ENCODE results near the gene RIC1.

Gene RIC1

DNA sequence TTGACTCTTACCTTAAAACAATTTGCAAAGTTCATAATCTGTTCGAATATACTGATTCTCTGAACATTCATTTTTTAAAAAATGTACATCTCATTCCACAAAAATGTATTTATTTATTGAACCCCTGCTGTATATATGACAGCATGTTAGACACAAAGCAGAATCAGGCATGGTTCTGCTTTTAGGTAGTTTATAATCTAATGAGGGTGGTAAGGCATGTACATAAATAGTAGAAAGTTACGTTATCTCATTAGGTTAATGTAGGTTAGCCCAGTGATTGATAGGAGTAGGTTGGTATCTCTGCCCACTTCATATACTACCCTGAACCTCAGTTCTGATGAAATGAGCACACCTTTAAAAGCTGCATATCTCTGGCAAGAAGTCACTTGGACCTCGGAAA is 114.2 kb downstream of the RIC1 start:
- no peak for DNase-seq
- Histone ChIP-seq H3K4me3 (ENCODE audit: control insufficient read depth in 1 of 7, extremely low read depth in 1 of 7, insufficient read depth in 4 of 7, low read depth in 2 of 7, low read length in 6 of 7) (no peak overlapping the region), H3K9me3 (ENCODE audit: control extremely low read depth in 1 of 5, control insufficient read depth in 4 of 5, insufficient read depth in 2 of 5, low read depth in 1 of 5, low read length in 4 of 5) (peaks cover 0 to 7% (median 0%) of the 10 kb centered on the region in 5 experiments), H3K36me3 (ENCODE audit: control insufficient read depth in 4 of 4, insufficient read depth in 4 of 4, low read length in 3 of 4) (peaks cover 4 to 47% (median 30%) of the 10 kb centered on the region in 4 experiments), H3K27ac (ENCODE audit: insufficient read depth in 1 of 2, low read depth in 1 of 2, low read length in 2 of 2, poor library complexity in 1 of 2, severe bottlenecking in 2 of 2) (no peak overlapping the region), H3K27me3 (replicated peaks in 2 of 5; ENCODE audit: control insufficient read depth in 4 of 5, insufficient read depth in 5 of 5, low read length in 4 of 5) (no peaks in the 10 kb centered on the region), H3K4me1 (ENCODE audit: control extremely low read depth in 1 of 4, control insufficient read depth in 4 of 4, insufficient read depth in 4 of 4, low read length in 3 of 4) (no peaks in the 10 kb centered on the region)
- CTCF ChIA-PET: no interaction called here
- WGBS (ENCODE audit: insufficient coverage): no CpG with 5 or more reads among the region's 3 CpGs
- POLR2A ChIA-PET: interaction anchor here (0.8 kb wide), 1 partner anchor 396 kb away, joined by 3 read pairs; no protein-coding TSS in a partner anchor

DNA sequence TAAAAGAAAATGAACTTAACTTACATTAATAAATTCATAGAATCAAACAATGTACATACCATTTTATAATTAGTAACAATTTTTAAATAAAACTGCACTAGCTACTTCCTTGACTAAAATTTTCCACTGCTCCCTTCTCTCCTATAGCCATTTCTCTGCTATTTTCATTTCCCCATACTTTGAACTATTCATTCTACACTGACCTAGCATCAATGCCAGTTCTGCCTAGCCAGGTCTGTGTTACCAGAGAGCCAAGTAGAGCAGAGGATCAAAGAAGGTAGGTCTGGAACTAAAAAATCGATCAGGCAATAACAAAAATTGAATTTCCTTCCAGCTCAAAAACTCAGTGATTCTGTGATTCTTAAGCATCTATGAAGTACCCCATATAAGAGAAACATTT is 119.5 kb downstream of the RIC1 start:
- Histone ChIP-seq H3K9me3 (ENCODE audit: control extremely low read depth in 1 of 5, control insufficient read depth in 4 of 5, insufficient read depth in 2 of 5, low read depth in 1 of 5, low read length in 4 of 5) (peaks cover 0 to 10% (median 2%) of the 10 kb centered on the region in 5 experiments), H3K27ac (ENCODE audit: insufficient read depth in 1 of 2, low read depth in 1 of 2, low read length in 2 of 2, poor library complexity in 1 of 2, severe bottlenecking in 2 of 2) (no peak overlapping the region), H3K4me1 (ENCODE audit: control extremely low read depth in 1 of 4, control insufficient read depth in 4 of 4, insufficient read depth in 4 of 4, low read length in 3 of 4) (peaks cover 0 to 3% (median 0%) of the 10 kb centered on the region in 4 experiments), H3K4me3 (ENCODE audit: control insufficient read depth in 1 of 7, extremely low read depth in 1 of 7, insufficient read depth in 4 of 7, low read depth in 2 of 7, low read length in 6 of 7) (no peak overlapping the region), H3K36me3 (ENCODE audit: control insufficient read depth in 4 of 4, insufficient read depth in 4 of 4, low read length in 3 of 4) (peaks cover 16 to 44% (median 30%) of the 10 kb centered on the region in 4 experiments), H3K27me3 (replicated peaks in 2 of 5; ENCODE audit: control insufficient read depth in 4 of 5, insufficient read depth in 5 of 5, low read length in 4 of 5) (no peaks in the 10 kb centered on the region)
- no CpG with 5 or more reads among the region's 1 CpG for WGBS (ENCODE audit: insufficient coverage)
- CTCF ChIA-PET: interaction anchor here (1.3 to 1.7 kb wide), 2 partner anchors 13 to 19 kb away, joined by 3 to 5 read pairs; no protein-coding TSS in a partner anchor
- no peak for DNase-seq
- POLR2A ChIA-PET: no interaction called here

DNA sequence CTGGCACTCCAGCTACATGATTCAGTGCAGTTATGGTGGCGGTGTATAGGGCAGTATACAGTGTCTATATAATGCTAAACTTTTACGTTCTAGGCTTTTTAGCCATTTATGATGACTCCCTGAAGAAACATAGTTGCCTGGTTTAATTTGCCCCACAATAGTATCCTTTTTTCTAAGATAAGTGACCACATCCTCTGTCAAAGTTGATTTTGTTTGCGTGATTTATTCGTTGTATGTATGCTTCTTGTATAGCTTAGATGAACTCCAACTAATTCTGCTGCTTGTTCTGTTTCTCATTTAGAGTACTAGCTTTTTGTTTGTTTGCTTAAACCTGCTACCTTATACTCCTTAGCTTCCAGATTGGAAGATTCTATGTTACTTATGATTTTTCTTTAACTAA is 120.4 kb downstream of the RIC1 start:
- H3K36me3 ChIP-seq (ENCODE audit: control insufficient read depth in 4 of 4, insufficient read depth in 4 of 4, low read length in 3 of 4): peaks cover 19 to 42% (median 30%) of the 10 kb centered on the region in 4 experiments
- WGBS (ENCODE audit: insufficient coverage): no CpG with 5 or more reads among the region's 4 CpGs

DNA sequence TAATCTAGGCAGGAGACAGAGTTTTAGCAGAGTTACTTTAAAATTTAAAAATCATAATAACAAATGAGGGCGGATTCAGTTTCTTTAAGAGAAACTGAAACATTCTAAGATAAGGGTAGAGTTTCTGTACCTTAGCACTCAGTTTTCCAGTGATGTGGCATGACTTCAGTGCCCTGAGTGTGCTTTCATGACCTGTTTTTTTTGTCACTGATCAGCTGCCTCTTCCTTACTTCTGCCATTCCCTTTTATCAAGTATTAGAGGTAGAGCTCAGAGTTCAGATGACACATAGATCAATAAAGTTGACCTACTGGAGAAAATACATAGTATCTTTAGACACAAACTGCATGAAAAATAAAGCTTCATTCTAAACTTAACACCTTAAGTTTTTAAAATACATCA is 121.7 kb downstream of the RIC1 start:
- DNase-seq: no peak
- ChIA-PET CTCF (no interaction called here), POLR2A (no interaction called here)
- no peak overlapping the region for H3K4me3 ChIP-seq (ENCODE audit: control insufficient read depth in 1 of 7, extremely low read depth in 1 of 7, insufficient read depth in 4 of 7, low read depth in 2 of 7, low read length in 6 of 7)
- peaks cover 19 to 39% (median 29%) of the 10 kb centered on the region in 4 experiments for H3K36me3 ChIP-seq (ENCODE audit: control insufficient read depth in 4 of 4, insufficient read depth in 4 of 4, low read length in 3 of 4)
- no peaks in the 10 kb centered on the region for H3K27me3 ChIP-seq (replicated peaks in 2 of 5; ENCODE audit: control insufficient read depth in 4 of 5, insufficient read depth in 5 of 5, low read length in 4 of 5)
- WGBS (ENCODE audit: insufficient coverage): 100% methylated on average over 1 of the region's 1 CpG
- H3K4me1 ChIP-seq (ENCODE audit: control extremely low read depth in 1 of 4, control insufficient read depth in 4 of 4, insufficient read depth in 4 of 4, low read length in 3 of 4): peaks cover 0 to 3% (median 0%) of the 10 kb centered on the region in 4 experiments
- H3K9me3 ChIP-seq (ENCODE audit: control extremely low read depth in 1 of 5, control insufficient read depth in 4 of 5, insufficient read depth in 2 of 5, low read depth in 1 of 5, low read length in 4 of 5): peaks cover 0 to 10% (median 2%) of the 10 kb centered on the region in 5 experiments
- no peak overlapping the region for H3K27ac ChIP-seq (ENCODE audit: insufficient read depth in 1 of 2, low read depth in 1 of 2, low read length in 2 of 2, poor library complexity in 1 of 2, severe bottlenecking in 2 of 2)

More for the DNA sequence above, 120.4 kb downstream of the RIC1 start:
- peak; percentile 3 to 68 (median 48) for DNase-seq
- no peak overlapping the region for H3K4me3 ChIP-seq (ENCODE audit: control insufficient read depth in 1 of 7, extremely low read depth in 1 of 7, insufficient read depth in 4 of 7, low read depth in 2 of 7, low read length in 6 of 7)
- H3K27me3 ChIP-seq (replicated peaks in 2 of 5; ENCODE audit: control insufficient read depth in 4 of 5, insufficient read depth in 5 of 5, low read length in 4 of 5): no peaks in the 10 kb centered on the region
- H3K9me3 ChIP-seq (ENCODE audit: control extremely low read depth in 1 of 5, control insufficient read depth in 4 of 5, insufficient read depth in 2 of 5, low read depth in 1 of 5, low read length in 4 of 5): peaks cover 0 to 10% (median 2%) of the 10 kb centered on the region in 5 experiments
- CTCF ChIA-PET: interaction anchor here (1.3 to 1.7 kb wide), 2 partner anchors 14 to 18 kb away, joined by 3 to 5 read pairs; no protein-coding TSS in a partner anchor
- no peak overlapping the region for H3K27ac ChIP-seq (ENCODE audit: insufficient read depth in 1 of 2, low read depth in 1 of 2, low read length in 2 of 2, poor library complexity in 1 of 2, severe bottlenecking in 2 of 2)
- POLR2A ChIA-PET: interaction anchor here (0.5 kb wide), 1 partner anchor 28 kb away, joined by 3 read pairs; no protein-coding TSS in a partner anchor
- peaks cover 0 to 3% (median 0%) of the 10 kb centered on the region in 4 experiments for H3K4me1 ChIP-seq (ENCODE audit: control extremely low read depth in 1 of 4, control insufficient read depth in 4 of 4, insufficient read depth in 4 of 4, low read length in 3 of 4)

DNA sequence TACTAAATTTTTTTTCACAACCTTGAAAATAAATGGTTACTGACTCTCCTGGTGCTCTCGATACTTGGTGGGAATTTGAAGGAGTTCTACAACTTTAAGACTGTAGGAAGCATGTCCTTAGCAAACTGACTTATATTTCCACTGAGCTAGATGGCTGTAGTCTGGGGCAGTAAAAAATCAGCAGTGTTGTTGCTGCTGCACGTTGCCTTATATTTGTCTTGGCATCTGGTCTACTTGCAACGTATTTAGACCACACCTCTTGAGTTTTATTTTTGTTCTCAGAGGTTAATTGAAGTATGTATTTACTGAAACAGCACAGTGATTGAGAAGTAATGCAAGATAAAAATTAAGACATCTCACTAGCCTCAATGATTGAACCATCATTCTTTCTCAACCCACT is 127.7 kb downstream of the RIC1 start:
- Histone ChIP-seq H3K27me3 (replicated peaks in 2 of 5; ENCODE audit: control insufficient read depth in 4 of 5, insufficient read depth in 5 of 5, low read length in 4 of 5) (no peaks in the 10 kb centered on the region), H3K27ac (ENCODE audit: insufficient read depth in 1 of 2, low read depth in 1 of 2, low read length in 2 of 2, poor library complexity in 1 of 2, severe bottlenecking in 2 of 2) (no peak overlapping the region), H3K4me3 (ENCODE audit: control insufficient read depth in 1 of 7, extremely low read depth in 1 of 7, insufficient read depth in 4 of 7, low read depth in 2 of 7, low read length in 6 of 7) (no peak overlapping the region), H3K9me3 (ENCODE audit: control extremely low read depth in 1 of 5, control insufficient read depth in 4 of 5, insufficient read depth in 2 of 5, low read depth in 1 of 5, low read length in 4 of 5) (no peaks in the 10 kb centered on the region), H3K4me1 (ENCODE audit: control extremely low read depth in 1 of 4, control insufficient read depth in 4 of 4, insufficient read depth in 4 of 4, low read length in 3 of 4) (no peaks in the 10 kb centered on the region), H3K36me3 (ENCODE audit: control insufficient read depth in 4 of 4, insufficient read depth in 4 of 4, low read length in 3 of 4) (peaks cover 13 to 26% (median 16%) of the 10 kb centered on the region in 4 experiments)
- no peak for DNase-seq
- WGBS (ENCODE audit: insufficient coverage): 100% methylated on average over 2 of the region's 3 CpGs
- CTCF ChIA-PET: no interaction called here
- POLR2A ChIA-PET: interaction anchor here (1.1 kb wide), 1 partner anchor 17 kb away, joined by 3 read pairs; no protein-coding TSS in a partner anchor

DNA sequence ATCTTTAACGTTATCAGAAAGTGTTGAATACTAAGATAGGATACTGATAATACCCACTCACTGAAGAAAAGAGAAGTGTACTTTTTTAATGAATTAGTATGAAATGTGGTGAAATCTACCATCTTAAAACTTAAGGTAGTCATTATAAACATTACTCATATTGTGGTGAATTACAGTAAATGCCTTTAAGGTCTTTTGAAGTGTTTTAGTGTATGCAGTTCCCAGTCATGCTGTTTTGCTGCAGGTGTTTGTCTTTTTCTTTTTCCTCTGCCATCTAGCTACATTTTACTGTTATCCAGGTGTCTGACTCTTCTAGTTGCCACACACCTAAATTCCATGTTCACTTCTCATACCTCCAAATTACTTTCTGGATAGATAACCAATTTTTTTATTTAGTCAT is 131.4 kb downstream of the RIC1 start:
- WGBS (ENCODE audit: insufficient coverage): no CpG with 5 or more reads among the region's 1 CpG
- CTCF ChIA-PET: interaction anchor here (0.6 to 1.8 kb wide), 3 partner anchors 9 to 132 kb away, joined by 3 to 7 read pairs (median 3); partner anchors contain the start of gene RIC1
- Histone ChIP-seq H3K9me3 (ENCODE audit: control extremely low read depth in 1 of 5, control insufficient read depth in 4 of 5, insufficient read depth in 2 of 5, low read depth in 1 of 5, low read length in 4 of 5) (no peaks in the 10 kb centered on the region), H3K27me3 (replicated peaks in 2 of 5; ENCODE audit: control insufficient read depth in 4 of 5, insufficient read depth in 5 of 5, low read length in 4 of 5) (no peaks in the 10 kb centered on the region), H3K27ac (ENCODE audit: insufficient read depth in 1 of 2, low read depth in 1 of 2, low read length in 2 of 2, poor library complexity in 1 of 2, severe bottlenecking in 2 of 2) (no peak overlapping the region), H3K4me1 (ENCODE audit: control extremely low read depth in 1 of 4, control insufficient read depth in 4 of 4, insufficient read depth in 4 of 4, low read length in 3 of 4) (no peaks in the 10 kb centered on the region), H3K36me3 (ENCODE audit: control insufficient read depth in 4 of 4, insufficient read depth in 4 of 4, low read length in 3 of 4) (peaks cover 22 to 48% (median 35%) of the 10 kb centered on the region in 4 experiments), H3K4me3 (ENCODE audit: control insufficient read depth in 1 of 7, extremely low read depth in 1 of 7, insufficient read depth in 4 of 7, low read depth in 2 of 7, low read length in 6 of 7) (no peak overlapping the region)
- POLR2A ChIA-PET: no interaction called here
- no peak for DNase-seq

DNA sequence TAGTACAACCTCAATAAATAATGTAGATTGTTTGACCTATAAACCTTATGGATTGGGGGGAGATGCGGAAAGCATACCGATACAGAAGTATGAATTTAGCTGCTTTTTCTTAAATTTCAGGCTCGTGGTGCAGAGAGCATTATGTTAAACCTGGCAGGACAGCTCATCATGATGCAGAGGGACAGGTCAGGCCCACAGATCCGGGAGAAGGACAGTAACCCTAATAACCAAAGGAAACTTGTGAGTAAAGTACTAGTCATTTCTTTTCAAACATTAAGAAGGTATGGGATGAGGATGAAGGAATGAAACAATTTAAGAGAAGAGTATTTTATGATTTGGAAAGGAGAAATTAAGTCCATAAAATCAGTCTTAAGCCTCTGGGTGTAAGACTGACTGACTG is 133.5 kb downstream of the RIC1 start:
- 90% methylated on average over 3 of the region's 4 CpGs for WGBS (ENCODE audit: insufficient coverage)
- no peaks in the 10 kb centered on the region for H3K4me1 ChIP-seq (ENCODE audit: control extremely low read depth in 1 of 4, control insufficient read depth in 4 of 4, insufficient read depth in 4 of 4, low read length in 3 of 4)
- ChIA-PET POLR2A (no interaction called here), CTCF (interaction anchor here (1.0 kb wide), 1 partner anchor 10 kb away, joined by 3 read pairs; no protein-coding TSS in a partner anchor)
- H3K27ac ChIP-seq (ENCODE audit: insufficient read depth in 1 of 2, low read depth in 1 of 2, low read length in 2 of 2, poor library complexity in 1 of 2, severe bottlenecking in 2 of 2): no peak overlapping the region
- H3K27me3 ChIP-seq (replicated peaks in 2 of 5; ENCODE audit: control insufficient read depth in 4 of 5, insufficient read depth in 5 of 5, low read length in 4 of 5): no peaks in the 10 kb centered on the region
- H3K9me3 ChIP-seq (ENCODE audit: control extremely low read depth in 1 of 5, control insufficient read depth in 4 of 5, insufficient read depth in 2 of 5, low read depth in 1 of 5, low read length in 4 of 5): no peaks in the 10 kb centered on the region
- no peak overlapping the region for H3K4me3 ChIP-seq (ENCODE audit: control insufficient read depth in 1 of 7, extremely low read depth in 1 of 7, insufficient read depth in 4 of 7, low read depth in 2 of 7, low read length in 6 of 7)
- no peak for DNase-seq
- H3K36me3 ChIP-seq (ENCODE audit: control insufficient read depth in 4 of 4, insufficient read depth in 4 of 4, low read length in 3 of 4): peaks cover 22 to 60% (median 42%) of the 10 kb centered on the region in 4 experiments
